H1 (cell line): ENCODE measurements around the gene ANGPTL8. TPM values are rescaled to one million over a fixed set of nuclear protein-coding genes. Genes with fewer than 3 reads are reported as not detected.

Source experiments
- ASH2L ChIP-seq: fragments of 200-600, 300-600 bp; sonication (generic); IDR thresholded peaks from one replicate; pipeline ENCODE4 v1.7.1; 2017; ENCODE audit warnings: low read length
- CBX8 ChIP-seq: fragments of 300-800, 300-1000 bp; sonication (generic); IDR thresholded peaks from 2 replicates; pipeline ENCODE4 v1.7.1; 2016; ENCODE audit warnings: low read depth, low read length, borderline replicate concordance
- CHD1 ChIP-seq: IDR thresholded peaks from 2 replicates; pipeline ENCODE4 v1.6.1; 2012; ENCODE audit warnings: low read depth, low read length, improper control_type of control experiment
- CHD7 ChIP-seq: fragments of 300-600 bp; sonication (generic); IDR thresholded peaks from 2 replicates; pipeline ENCODE4 v1.7.1; 2012; ENCODE audit warnings: low read length, moderate library complexity, mild to moderate bottlenecking, inconsistent platforms; ENCODE audit not compliant: insufficient replicate concordance
- CREB1 ChIP-seq: IDR thresholded peaks from 2 replicates; pipeline ENCODE4 v1.6.1; 2012; ENCODE audit warnings: inconsistent platforms
- HDAC2 ChIP-seq, 2 experiments: fragments of 300-600 bp in 1 of 2; sonication (generic) in 1 of 2; IDR thresholded peaks; 2 replicates each; pipeline ENCODE4 v1.6.1; 2011 to 2012; ENCODE audit warnings: low read depth in 2 of 2, low read length in 2 of 2, mild to moderate bottlenecking in 2 of 2, moderate library complexity in 2 of 2, borderline replicate concordance in 1 of 2, inconsistent platforms in 1 of 2
- RFX5 ChIP-seq: IDR thresholded peaks from 2 replicates; pipeline ENCODE4 v1.6.1; 2011; ENCODE audit warnings: low read depth, low read length, improper control_type of control experiment, borderline replicate concordance
- SAP30 ChIP-seq: fragments of 300-600 bp; sonication (generic); IDR thresholded peaks from 2 replicates; pipeline ENCODE4 v1.7.1; 2012; ENCODE audit warnings: low read length, moderate library complexity, mild to moderate bottlenecking, inconsistent platforms; ENCODE audit not compliant: insufficient read depth, insufficient replicate concordance
- polyA plus RNA-seq, 7 experiments: library from polyadenylated mRNA; depleted of rRNA in 3 of 7; stranded (reverse) in 5 of 7; unstranded in 2 of 7; fragments of >200 nt in 5 of 7; fragments of 200-250 nt in 2 of 7; gene quantifications; 1 replicate in 5 of 7; 2 replicates in 1 of 7; 4 replicates in 1 of 7; pipeline versions ENCODE4 v1.2.1 to v1.2.3, GENCODE V29; 2011 to 2013; ENCODE audit warnings: missing spikeins in 2 of 7, mixed read lengths in 2 of 7
- total RNA-seq: library from RNA; stranded (reverse); fragmentation: NEBNext Ultra II Directional; extraction: Animal tissue kit (Norgen Biotek cat#: 25700); gene quantifications from 2 replicates; pipeline ENCODE4 v1.2.1, GENCODE V29; 2021

The ANGPTL8 gene
- total and polyA plus RNA-seq, 2 of the 8 experiments (the other 6 are each of a cell fraction or from before 2014, with no cell fraction given), result not detected

GRCh38 chr19:11237321-11237720 lies 2.1 kb upstream of the ANGPTL8 start (continued):
- TF ChIP-seq CHD7 (no peak), ASH2L (no peak), SAP30 (no peak), CHD1 (no peak), CREB1 (no peak), CBX8 (no peak), HDAC2 (IDR thresholded peaks at IDR 0.05; ENCODE audit: borderline replicate concordance in 1 of 2, low read depth in 2 of 2, low read length in 2 of 2) (no peak), RFX5 (no peak)
